ENCODE results near the gene HLA-B. TPM values are rescaled to one million over a fixed set of nuclear protein-coding genes. Genes with fewer than 3 reads are reported as not detected.

The HLA-B gene
- total RNA-seq, 4 donors from 2014 or later: 995 to 1,612 (median 1,279) TPM

- TF ChIP-seq POLR2AphosphoS5 (IDR thresholded peaks at IDR 0.05) (no peak), CTCF (IDR thresholded peaks at IDR 0.05) (no peak), EP300 (IDR thresholded peaks at IDR 0.05) (no peak), POLR2A (IDR thresholded peaks at IDR 0.05) (no peak)
- H3K9me3 ChIP-seq: no peaks in the 10 kb centered on the region
- peaks cover 9% of the 10 kb centered on the region for H3K36me3 ChIP-seq
- H3K4me3 ChIP-seq: peak overlapping the region; percentile 68
- peaks cover 15% of the 10 kb centered on the region for H3K4me1 ChIP-seq
- no peaks in the 10 kb centered on the region for H3K27me3 ChIP-seq
- DNase-seq (ENCODE audit: low spot score in 2 of 2): no peak
- H3K27ac ChIP-seq: no peak overlapping the region
- 65% methylated on average over 8 of the region's 11 CpGs for WGBS
Observed at GRCh38 chr6:31354864-31355582, 2.0 kb downstream of the HLA-B start.

GRCh38 chr6:31354158-31354863 lies 2.7 kb downstream of the HLA-B start:
- no peaks in the 10 kb centered on the region for H3K9me3 ChIP-seq
- H3K4me3 ChIP-seq: peak overlapping the region; percentile 68
- WGBS: 62% methylated on average over 11 of the region's 11 CpGs
- peaks cover 9% of the 10 kb centered on the region for H3K36me3 ChIP-seq
- H3K4me1 ChIP-seq: peaks cover 15% of the 10 kb centered on the region
- no peak for DNase-seq (ENCODE audit: low spot score in 2 of 2)
- no peak for TF ChIP-seq CTCF (IDR thresholded peaks at IDR 0.05)
- no peak for TF ChIP-seq POLR2AphosphoS5 (IDR thresholded peaks at IDR 0.05)
- TF ChIP-seq EP300 (IDR thresholded peaks at IDR 0.05): no peak
- no peak for TF ChIP-seq POLR2A (IDR thresholded peaks at IDR 0.05)
- H3K27me3 ChIP-seq: no peaks in the 10 kb centered on the region
- no peak overlapping the region for H3K27ac ChIP-seq

GRCh38 chr6:31353384-31353945 lies 3.5 kb downstream of the HLA-B start:
- Histone ChIP-seq H3K4me1 (peaks cover 15% of the 10 kb centered on the region), H3K27me3 (no peaks in the 10 kb centered on the region), H3K27ac (no peak overlapping the region), H3K36me3 (peaks cover 9% of the 10 kb centered on the region), H3K9me3 (no peaks in the 10 kb centered on the region), H3K4me3 (no peak overlapping the region)
- 63% methylated on average over 6 of the region's 6 CpGs for WGBS
- no peak for DNase-seq (ENCODE audit: low spot score in 2 of 2)
- TF ChIP-seq POLR2A (IDR thresholded peaks at IDR 0.05) (no peak), EP300 (IDR thresholded peaks at IDR 0.05) (no peak), POLR2AphosphoS5 (IDR thresholded peaks at IDR 0.05) (no peak), CTCF (IDR thresholded peaks at IDR 0.05) (no peak)

- peaks cover 9% of the 10 kb centered on the region for H3K36me3 ChIP-seq
- H3K4me3 ChIP-seq: no peak overlapping the region
- H3K27ac ChIP-seq: no peak overlapping the region
- peaks cover 15% of the 10 kb centered on the region for H3K4me1 ChIP-seq
- 72% methylated on average over 5 of the region's 6 CpGs for WGBS
- TF ChIP-seq EP300 (IDR thresholded peaks at IDR 0.05): no peak
- no peak for TF ChIP-seq CTCF (IDR thresholded peaks at IDR 0.05)
- H3K27me3 ChIP-seq: no peaks in the 10 kb centered on the region
- no peak for DNase-seq (ENCODE audit: low spot score in 2 of 2)
- H3K9me3 ChIP-seq: no peaks in the 10 kb centered on the region
Observed at GRCh38 chr6:31352683-31353383, 4.1 kb downstream of the HLA-B start.

- Histone ChIP-seq H3K9me3 (no peaks in the 10 kb centered on the region), H3K36me3 (peaks cover 9% of the 10 kb centered on the region), H3K27ac (no peak overlapping the region), H3K4me3 (no peak overlapping the region), H3K4me1 (peaks cover 15% of the 10 kb centered on the region), H3K27me3 (no peaks in the 10 kb centered on the region)
- WGBS: 55% methylated on average over 8 of the region's 8 CpGs
- no peak for DNase-seq (ENCODE audit: low spot score in 2 of 2)
- TF ChIP-seq EP300 (IDR thresholded peaks at IDR 0.05) (no peak), POLR2A (IDR thresholded peaks at IDR 0.05) (no peak), POLR2AphosphoS5 (IDR thresholded peaks at IDR 0.05) (no peak), CTCF (IDR thresholded peaks at IDR 0.05) (no peak)
Observed at GRCh38 chr6:31352310-31352682, 4.7 kb downstream of the HLA-B start.

Data from suprapubic skin (tissue), 4 donors.